ENCODE measurements around the gene RGS6.

- TF ChIP-seq CTCF (IDR thresholded peaks at IDR 0.05) (peak in 1 of 3 experiments; percentile 33), EP300 (IDR thresholded peaks at IDR 0.05) (no peak), POLR2A (IDR thresholded peaks at IDR 0.05; ENCODE audit: low read depth) (no peak), POLR2AphosphoS5 (IDR thresholded peaks at IDR 0.05) (no peak)
These were observed 171.9 kb downstream of the RGS6 start for GRCh38 chr14:72104011-72104613.
